GM23338 (cell line): Measurements from ENCODE around the gene PPAN. TPM values are rescaled to one million over a fixed set of nuclear protein-coding genes. Genes with fewer than 3 reads are reported as not detected.

ENCODE experiments used
- ATAC-seq: fragments of 200-7000 bp; cut with Tn5 transposase; 3 replicates; pipeline ENCODE4 v1.9.1; 2020
- DNase-seq: peaks from one replicate; pipeline ENCODE4 v3.0.0-alpha.2; 2015; ENCODE audit warnings: low spot score
- H2AFZ ChIP-seq: fragments of 200-600 bp; sonication (generic); 2 replicates; pipeline ENCODE4 v1.8.0; 2016; ENCODE audit warnings: antibody characterized with exemption, mild to moderate bottlenecking, moderate library complexity
- H3F3A ChIP-seq: fragments of 200-600 bp; sonication (generic); replicated peaks from 2 replicates; pipeline ENCODE4 v1.8.0; 2017; ENCODE audit warnings: antibody characterized with exemption, mixed run types, low read depth
- H3K27ac ChIP-seq: fragments of 200-600 bp; sonication (generic); 2 replicates; pipeline ENCODE4 v1.6.1; 2016; ENCODE audit warnings: low read depth
- H3K27me3 ChIP-seq: fragments of 200-600 bp; sonication (generic); 2 replicates; pipeline ENCODE4 v1.8.0; 2016; ENCODE audit warnings: mild to moderate bottlenecking, mixed run types, moderate library complexity; ENCODE audit not compliant: insufficient read depth
- H3K36me3 ChIP-seq: fragments of 200-600 bp; sonication (generic); 2 replicates; pipeline ENCODE4 v1.8.0; 2016; ENCODE audit warnings: mild to moderate bottlenecking; ENCODE audit not compliant: insufficient read depth
- H3K4me1 ChIP-seq: fragments of 200-600 bp; sonication (generic); 2 replicates; pipeline ENCODE4 v1.8.0; 2016; ENCODE audit warnings: mild to moderate bottlenecking, moderate library complexity; ENCODE audit not compliant: insufficient read depth
- H3K4me2 ChIP-seq: fragments of 200-600 bp; sonication (generic); 2 replicates; pipeline ENCODE4 v1.7.1; 2017; ENCODE audit warnings: mixed run types
- H3K4me3 ChIP-seq: fragments of 200-600 bp; sonication (generic); 2 replicates; pipeline ENCODE4 v1.6.1; 2016; ENCODE audit warnings: mixed run types
- H3K79me2 ChIP-seq: fragments of 200-600 bp; sonication (generic); replicated peaks from 2 replicates; pipeline ENCODE4 v1.8.0; 2017; ENCODE audit warnings: mild to moderate bottlenecking; ENCODE audit not compliant: insufficient read depth
- H3K9me2 ChIP-seq: fragments of 200-600 bp; sonication (generic); 2 replicates; pipeline ENCODE4 v1.8.0; 2017; ENCODE audit not compliant: insufficient read depth
- H4K20me1 ChIP-seq: fragments of 200-600 bp; sonication (generic); replicated peaks from 2 replicates; pipeline ENCODE4 v1.8.0; 2017; ENCODE audit warnings: mild to moderate bottlenecking; ENCODE audit not compliant: insufficient read depth
- H3K27ac Mint-ChIP-seq: 2 replicates; pipeline ENCODE4 v1.8.0; 2020; ENCODE audit warnings: inconsistent platforms, mild to moderate bottlenecking, moderate library complexity, mixed read lengths
- H3K27me3 Mint-ChIP-seq: 3 replicates; pipeline ENCODE4 v1.8.0; 2022; ENCODE audit warnings: low read depth, mild to moderate bottlenecking, moderate library complexity, mixed read lengths, inconsistent platforms; ENCODE audit not compliant: insufficient read depth, poor library complexity
- H3K36me3 Mint-ChIP-seq: 3 replicates; pipeline ENCODE4 v1.8.0; 2021; ENCODE audit warnings: low read depth, mild to moderate bottlenecking, inconsistent platforms, moderate library complexity, mixed read lengths
- H3K4me1 Mint-ChIP-seq: 3 replicates; pipeline ENCODE4 v1.8.0; 2020; ENCODE audit warnings: mild to moderate bottlenecking, inconsistent platforms, mixed read lengths
- H3K4me3 Mint-ChIP-seq: 3 replicates; pipeline ENCODE4 v1.8.0; 2021; ENCODE audit warnings: moderate library complexity, mild to moderate bottlenecking, inconsistent platforms, mixed read lengths
- H3K9me3 Mint-ChIP-seq: 3 replicates; pipeline ENCODE4 v1.8.0; 2020; ENCODE audit warnings: moderate library complexity, mild to moderate bottlenecking, inconsistent platforms, mixed read lengths
- CREB1 ChIP-seq: fragments of 250-450 bp; sonication (Bioruptor Pico); IDR thresholded peaks from 2 replicates; pipeline ENCODE4 v1.5.0; 2020; ENCODE audit warnings: low read depth, mild to moderate bottlenecking, moderate library complexity
- EZH2phosphoT487 ChIP-seq: fragments of 200-600 bp; sonication (generic); IDR thresholded peaks from one replicate; pipeline ENCODE4 v1.8.1; 2018; ENCODE audit warnings: antibody characterized with exemption; ENCODE audit not compliant: unreplicated experiment
- JUNB ChIP-seq: IDR thresholded peaks from one replicate; pipeline ENCODE4 v1.6.1; 2016; ENCODE audit warnings: antibody characterized with exemption; ENCODE audit not compliant: unreplicated experiment
- NANOG ChIP-seq: IDR thresholded peaks from 2 replicates; pipeline ENCODE4 v1.6.1; 2016; ENCODE audit warnings: antibody characterized with exemption, borderline replicate concordance
- POLR2AphosphoS5 ChIP-seq: IDR thresholded peaks from 2 replicates; pipeline ENCODE4 v1.6.1; 2016; ENCODE audit warnings: antibody characterized with exemption, low read depth
- REST ChIP-seq: IDR thresholded peaks from one replicate; pipeline ENCODE4 v1.6.1; 2018; ENCODE audit warnings: antibody characterized with exemption; ENCODE audit not compliant: unreplicated experiment
- STAT1 ChIP-seq: IDR thresholded peaks from one replicate; pipeline ENCODE4 v1.6.1; 2016; ENCODE audit warnings: antibody characterized with exemption; ENCODE audit not compliant: unreplicated experiment
- ZNF114 ChIP-seq: fragments of 250-450 bp; sonication (Bioruptor Pico); IDR thresholded peaks from 2 replicates; pipeline ENCODE4 v1.5.0; 2020; ENCODE audit warnings: mild to moderate bottlenecking, moderate library complexity
- ZNF331 ChIP-seq: fragments of 250-450 bp; sonication (Bioruptor Pico); IDR thresholded peaks from 2 replicates; pipeline ENCODE4 v1.5.0; 2020; ENCODE audit warnings: low read depth, mild to moderate bottlenecking, moderate library complexity
- ZNF462 ChIP-seq: fragments of 250-450 bp; sonication (Bioruptor Pico); IDR thresholded peaks from 2 replicates; pipeline ENCODE4 v1.5.0; 2020; ENCODE audit warnings: mild to moderate bottlenecking, moderate library complexity
- polyA plus RNA-seq: library from polyadenylated mRNA; unstranded; fragments of >200 nt; fragmentation: Nextera tagmentation; extraction: Ambion mirVana; gene quantifications from 2 replicates; pipeline ENCODE4 v1.2.1, GENCODE V29; 2016
- total RNA-seq: library from RNA; depleted of rRNA; stranded (reverse); fragments of >200 nt; shearing (Covaris generic); gene quantifications from 2 replicates; pipeline ENCODE4 v1.2.3, GENCODE V29; 2014
- TF ChIP-seq, protein P1 (sequence below): IDR thresholded peaks from 2 replicates; pipeline ENCODE4 v1.6.1; 2016; ENCODE audit warnings: antibody characterized with exemption
- TF ChIP-seq, protein P2 (sequence below), 2 experiments: fragments of 200-600 bp in 1 of 2; sonication (generic) in 1 of 2; conservative IDR thresholded peaks; 2 replicates each; pipeline versions ENCODE4 v1.5.1 to v1.6.1; 2016 to 2017; ENCODE audit warnings: antibody characterized with exemption in 2 of 2, low read depth in 2 of 2, mild to moderate bottlenecking in 2 of 2, moderate library complexity in 1 of 2

PPAN gene
- total and polyA plus RNA-seq, 2 experiments from 2014 or later: 71.8 to 81.9 TPM

DNA sequence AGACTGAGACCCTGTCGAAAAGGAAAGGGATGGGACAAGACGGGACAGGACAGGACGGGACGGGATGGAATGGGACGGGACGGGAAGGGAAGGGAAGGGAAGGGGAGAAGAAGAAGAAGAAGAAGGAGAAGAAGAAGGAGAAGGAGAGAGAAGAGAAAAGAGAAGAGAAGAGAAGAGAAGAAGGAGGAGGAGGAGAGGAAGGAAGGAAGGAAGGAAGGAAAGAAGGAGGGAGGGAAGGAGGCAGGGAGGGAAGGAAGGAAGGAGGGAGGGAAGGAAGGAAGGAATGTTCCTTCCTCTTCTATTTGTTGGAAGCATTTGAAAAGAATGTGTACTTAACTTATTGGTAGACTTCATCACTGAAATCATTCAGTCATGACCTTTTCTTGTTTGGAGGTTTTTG is 29.6 kb upstream of the PPAN start:
- H3K27me3 Mint-ChIP-seq: peaks cover 8% of the 10 kb centered on the region
- no peak overlapping the region for H3K4me2 ChIP-seq
- H3K36me3 Mint-ChIP-seq: 0 out of 3 replicates have a peak, but pooled peaks cover 6% of the 10 kb centered on the region
- H3K4me1 Mint-ChIP-seq: peaks cover 2% of the 10 kb centered on the region; the same call in 2 of the 3 replicates
- no peak for DNase-seq
- H3K27ac Mint-ChIP-seq: no peak overlapping the region
- H2AFZ ChIP-seq: no peak overlapping the region
- ATAC-seq: no peak
- H3K27me3 ChIP-seq: no peaks in the 10 kb centered on the region
- H4K20me1 ChIP-seq: no peaks in the 10 kb centered on the region
- no peaks in the 10 kb centered on the region for H3K9me2 ChIP-seq
- H3K79me2 ChIP-seq: no peaks in the 10 kb centered on the region
- H3K9me3 Mint-ChIP-seq: peaks cover 26% of the 10 kb centered on the region
- H3K27ac ChIP-seq: no peak overlapping the region
- H3K4me3 ChIP-seq: no peak overlapping the region
- H3K4me1 ChIP-seq: no peaks in the 10 kb centered on the region
- H3K36me3 ChIP-seq: no peaks in the 10 kb centered on the region
- no peak overlapping the region for H3K4me3 Mint-ChIP-seq
- H3F3A ChIP-seq: no peaks in the 10 kb centered on the region
- TF ChIP-seq, protein P1, sequence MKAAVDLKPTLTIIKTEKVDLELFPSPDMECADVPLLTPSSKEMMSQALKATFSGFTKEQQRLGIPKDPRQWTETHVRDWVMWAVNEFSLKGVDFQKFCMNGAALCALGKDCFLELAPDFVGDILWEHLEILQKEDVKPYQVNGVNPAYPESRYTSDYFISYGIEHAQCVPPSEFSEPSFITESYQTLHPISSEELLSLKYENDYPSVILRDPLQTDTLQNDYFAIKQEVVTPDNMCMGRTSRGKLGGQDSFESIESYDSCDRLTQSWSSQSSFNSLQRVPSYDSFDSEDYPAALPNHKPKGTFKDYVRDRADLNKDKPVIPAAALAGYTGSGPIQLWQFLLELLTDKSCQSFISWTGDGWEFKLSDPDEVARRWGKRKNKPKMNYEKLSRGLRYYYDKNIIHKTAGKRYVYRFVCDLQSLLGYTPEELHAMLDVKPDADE: no peak
- TF ChIP-seq ZNF331 (no peak), NANOG (no peak), EZH2phosphoT487 (no peak), JUNB (no peak), ZNF114 (CRISPR knock-in tag) (no peak), CREB1 (no peak), ZNF462 (CRISPR knock-in tag) (no peak), STAT1 (no peak), POLR2AphosphoS5 (no peak), REST (no peak)
- TF ChIP-seq, protein P2, sequence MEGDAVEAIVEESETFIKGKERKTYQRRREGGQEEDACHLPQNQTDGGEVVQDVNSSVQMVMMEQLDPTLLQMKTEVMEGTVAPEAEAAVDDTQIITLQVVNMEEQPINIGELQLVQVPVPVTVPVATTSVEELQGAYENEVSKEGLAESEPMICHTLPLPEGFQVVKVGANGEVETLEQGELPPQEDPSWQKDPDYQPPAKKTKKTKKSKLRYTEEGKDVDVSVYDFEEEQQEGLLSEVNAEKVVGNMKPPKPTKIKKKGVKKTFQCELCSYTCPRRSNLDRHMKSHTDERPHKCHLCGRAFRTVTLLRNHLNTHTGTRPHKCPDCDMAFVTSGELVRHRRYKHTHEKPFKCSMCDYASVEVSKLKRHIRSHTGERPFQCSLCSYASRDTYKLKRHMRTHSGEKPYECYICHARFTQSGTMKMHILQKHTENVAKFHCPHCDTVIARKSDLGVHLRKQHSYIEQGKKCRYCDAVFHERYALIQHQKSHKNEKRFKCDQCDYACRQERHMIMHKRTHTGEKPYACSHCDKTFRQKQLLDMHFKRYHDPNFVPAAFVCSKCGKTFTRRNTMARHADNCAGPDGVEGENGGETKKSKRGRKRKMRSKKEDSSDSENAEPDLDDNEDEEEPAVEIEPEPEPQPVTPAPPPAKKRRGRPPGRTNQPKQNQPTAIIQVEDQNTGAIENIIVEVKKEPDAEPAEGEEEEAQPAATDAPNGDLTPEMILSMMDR (conservative IDR thresholded peaks at IDR 0.05; ENCODE audit: low read depth in 2 of 2): no peak
